HG02798 (cell line): ENCODE results near the gene CDT1.

ENCODE experiments used
- ATAC-seq: cut with Tn5 transposase; IDR thresholded peaks from one replicate; pipeline ENCODE4 v1.9.1; 2021; ENCODE audit warnings: mild to moderate bottlenecking; ENCODE audit not compliant: unreplicated experiment, poor library complexity

Gene CDT1

DNA sequence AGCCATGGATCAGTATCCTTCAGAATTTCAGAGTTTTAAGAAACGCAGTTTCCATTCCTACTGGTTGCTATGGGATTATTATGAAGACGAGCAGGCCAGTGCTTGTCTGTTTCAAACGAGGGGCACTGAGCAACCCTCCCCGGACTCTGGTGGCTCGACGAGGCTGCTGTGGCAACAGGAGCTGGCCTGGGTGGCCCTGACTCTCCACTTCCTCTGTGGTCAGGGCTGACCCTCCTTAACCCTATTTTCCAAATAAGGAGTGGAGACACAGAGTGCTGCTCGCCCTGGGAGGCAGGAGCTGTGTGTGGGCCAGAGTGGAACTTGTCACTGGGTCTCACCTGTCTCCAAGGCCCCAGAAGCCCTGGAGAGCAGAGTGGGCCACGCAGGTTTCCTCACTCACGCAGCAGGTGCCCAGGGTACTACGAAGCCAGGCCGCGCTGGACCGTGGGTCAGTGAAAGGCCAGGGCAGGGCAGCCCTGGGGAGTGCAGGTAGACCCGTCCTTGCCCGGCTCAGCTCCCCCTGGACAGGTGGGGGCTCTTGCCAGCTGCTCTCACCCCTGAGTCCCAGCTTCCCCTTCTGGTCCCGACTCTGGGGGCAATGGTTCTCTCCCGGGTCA is 49.8 kb downstream of the CDT1 start:
- no peak for ATAC-seq

DNA sequence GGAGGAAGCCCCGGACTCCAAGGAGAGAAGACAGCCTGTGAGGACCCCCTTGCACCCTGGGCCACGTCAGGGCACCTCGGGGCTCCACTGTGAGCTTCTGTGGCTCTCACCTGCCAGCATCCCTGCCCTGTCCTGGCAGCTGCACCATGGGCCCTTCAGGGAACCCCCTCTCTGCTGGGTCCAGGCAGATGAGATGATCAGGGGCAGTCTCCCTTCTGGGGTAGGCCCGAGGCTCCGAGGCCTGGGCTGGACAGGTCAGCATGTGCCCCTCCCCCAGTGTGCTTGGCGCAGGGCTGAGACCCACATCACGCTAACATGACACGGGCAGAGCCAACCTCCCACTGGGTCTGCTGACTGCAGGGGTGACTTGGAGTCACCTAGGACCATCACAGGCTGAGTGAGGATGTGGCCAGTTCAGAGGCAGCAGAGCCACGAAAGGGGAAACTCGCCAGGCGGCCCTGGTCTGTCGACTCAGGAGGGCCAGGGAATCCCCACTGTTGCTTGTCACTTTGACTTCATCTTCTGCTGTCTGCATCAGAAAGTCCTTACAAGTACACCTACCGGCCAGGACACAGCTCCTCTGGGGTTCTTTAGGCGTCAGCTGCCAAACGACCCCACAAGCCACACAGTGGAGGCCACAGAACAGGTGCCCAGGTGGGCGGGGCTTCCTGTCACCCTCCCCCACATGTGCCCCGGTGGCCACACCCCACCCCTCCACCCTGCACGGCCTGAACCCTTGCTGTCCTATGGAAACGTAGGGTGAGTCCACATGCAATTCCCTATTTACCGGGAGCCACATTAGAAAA is 50.9 kb downstream of the CDT1 start:
- ATAC-seq, result no peak

GRCh38 chr16:88855176-88855575 is 51.6 kb downstream of the CDT1 start:
- no peak for ATAC-seq

DNA sequence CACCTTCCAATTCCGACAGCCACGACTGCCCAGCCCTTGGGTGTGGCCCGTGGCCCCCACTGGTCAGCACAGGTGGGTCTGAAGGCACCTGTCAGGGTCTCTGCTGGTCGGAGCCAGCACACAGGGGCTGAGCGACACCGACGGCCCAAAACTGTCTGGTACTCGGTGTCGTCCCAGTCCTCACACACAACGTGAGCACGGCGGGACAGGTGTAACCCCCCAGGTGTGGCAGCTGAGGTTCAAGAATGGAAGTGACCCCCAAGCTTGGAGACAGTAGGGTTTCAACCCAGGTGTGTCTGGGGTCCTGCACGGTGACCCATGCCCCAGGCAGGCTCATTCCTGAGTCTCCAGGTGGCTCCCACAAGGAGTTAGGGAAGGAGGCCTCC is 52.1 kb downstream of the CDT1 start:
- no peak for ATAC-seq

GRCh38 chr16:88856122-88856827 is 52.7 kb downstream of the CDT1 start:
- ATAC-seq, result no peak

GRCh38 chr16:88856828-88857727 is 53.5 kb downstream of the CDT1 start, which contains the start of the genes GALNS and TRAPPC2L:
Gene GALNS, minus strand, starts transcription at chr16:88856947. Its CDS starts 70 bp downstream, at chr16:88856877.
Gene TRAPPC2L, plus strand, starts transcription at chr16:88857127. Its CDS starts 24 bp downstream, at chr16:88857151.
- ATAC-seq, result peak; percentile 90

DNA sequence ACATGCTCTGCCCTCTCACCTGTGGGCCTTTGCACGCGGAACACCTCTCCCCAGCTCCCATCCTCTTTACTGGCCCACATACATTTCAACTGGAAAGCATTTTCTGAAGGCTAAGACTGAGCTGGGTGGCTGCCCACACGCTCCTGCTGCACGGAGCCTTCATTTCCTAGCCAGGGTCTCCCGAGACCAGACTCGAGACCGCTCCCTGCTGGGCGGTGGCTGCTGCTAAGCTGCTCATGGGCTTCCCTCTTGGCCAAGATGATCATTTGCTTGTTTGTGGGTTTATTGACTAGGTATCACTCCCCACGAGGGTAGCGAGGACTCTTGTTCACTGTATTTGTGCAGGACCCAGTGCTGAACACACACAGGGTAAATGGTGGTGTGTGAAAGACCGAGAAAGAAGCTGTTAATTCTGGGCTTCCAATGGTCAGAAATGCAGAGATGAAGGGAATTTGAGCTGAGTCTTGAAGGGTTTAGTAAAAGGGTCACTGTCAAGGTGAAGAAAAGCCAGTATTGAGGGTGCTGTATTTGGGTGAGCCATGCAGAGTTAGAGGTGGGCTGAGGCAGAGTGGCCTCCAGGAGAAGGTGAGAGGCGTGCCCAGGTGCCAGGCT is 54.2 kb downstream of the CDT1 start:
- peak; percentile 30 for ATAC-seq
